HL-60/S4 treated with retinoic acid at 250 ng/mL for 4 days and 3 days (cell line): ENCODE data around the gene SCFD2.
"Not testable (repeated sequence)": the region's sequence is repeated elsewhere in the genome, so short reads cannot be mapped to it uniquely, and the experiment has no call there.

Experiments
- in situ Hi-C: fragments of 300-500 bp; cut with MboI; formaldehyde crosslinking; loops from 2 replicates; pipeline ENCODE4 v1.7.0; 2022; ENCODE audit warnings: low sequenced_read_pairs

The SCFD2 gene

DNA sequence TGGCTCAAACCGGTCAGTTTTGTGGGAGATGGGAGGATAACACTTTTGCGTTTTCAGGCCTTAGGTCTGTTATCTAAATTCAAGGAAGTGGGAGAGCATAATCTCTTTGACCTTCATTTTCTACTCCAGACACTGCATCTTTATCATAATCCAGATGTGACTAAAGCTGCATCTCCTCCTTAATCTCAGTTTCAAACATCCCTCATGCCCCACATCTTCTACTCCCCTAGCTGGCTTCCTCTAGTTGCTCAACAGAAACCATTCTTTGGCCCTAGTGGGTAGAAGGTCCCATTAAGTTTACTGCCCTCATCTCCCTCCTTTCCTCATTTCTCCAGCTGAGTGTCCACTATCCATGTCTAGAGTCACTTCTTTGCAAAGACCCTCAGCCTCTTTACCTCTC, 522.5 kb downstream of the SCFD2 start:
- in situ Hi-C loops = no loop called here

DNA sequence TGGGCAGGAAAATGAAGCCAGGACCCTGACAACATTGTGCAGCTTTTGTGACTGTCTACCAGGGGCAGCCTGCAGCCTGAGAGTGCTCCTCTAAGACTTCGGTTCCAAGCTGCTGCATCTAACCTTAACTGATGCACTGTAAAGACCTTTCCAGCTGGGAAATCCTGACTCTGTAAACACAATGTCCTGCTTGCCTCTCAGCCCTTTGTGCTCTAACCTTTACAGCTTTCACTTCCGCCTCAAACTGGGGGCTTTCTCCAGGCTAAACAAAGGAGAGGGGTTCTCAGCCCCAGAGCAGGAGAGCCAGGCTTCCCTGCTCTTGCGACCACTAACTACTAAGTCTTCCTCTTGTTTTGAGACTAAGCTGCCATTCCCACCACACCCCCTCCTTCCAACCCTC, 523.1 kb downstream of the SCFD2 start:
- in situ Hi-C loops = no loop called here

DNA sequence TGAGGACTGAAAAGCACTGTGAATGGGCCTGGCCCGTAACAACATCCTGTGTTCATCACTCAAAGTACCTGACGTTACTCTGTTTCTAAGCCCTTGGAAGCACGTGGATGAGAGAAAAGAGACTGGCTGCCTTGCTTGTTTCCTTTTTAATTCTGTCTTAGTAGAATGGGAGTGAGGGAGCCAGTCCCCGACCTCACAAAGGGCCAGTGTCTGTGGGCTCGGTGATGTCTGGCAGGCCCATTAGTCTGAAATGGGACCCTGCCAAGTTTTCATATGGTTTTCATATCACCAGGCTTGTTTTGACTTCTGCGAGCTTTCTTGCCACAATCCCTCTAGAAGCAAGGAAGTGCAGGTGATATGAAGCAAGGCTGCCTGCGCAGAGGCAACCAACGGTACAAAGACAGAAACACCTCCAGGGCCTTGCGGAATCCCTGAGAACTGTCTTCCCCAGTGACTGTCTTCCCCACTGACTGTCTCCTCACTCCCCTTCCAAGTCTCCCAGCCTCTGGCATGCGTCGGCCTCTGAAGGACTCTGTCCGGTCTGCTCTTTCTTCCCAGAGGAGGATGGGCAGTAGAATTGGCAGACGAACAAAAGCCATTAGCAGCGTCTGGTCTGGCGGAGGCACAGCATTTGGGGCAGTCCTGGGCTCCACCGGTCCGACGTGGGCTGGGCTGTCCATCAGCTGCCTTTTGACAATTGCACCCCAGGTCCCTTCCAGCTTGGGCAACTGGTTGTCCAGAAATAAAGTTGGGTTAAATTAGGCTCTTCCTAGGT, 524.0 kb downstream of the SCFD2 start:
- in situ Hi-C loops = no loop called here

- in situ Hi-C loops = no loop called here
Measured at GRCh38 chr4:52840531-52841370, 525.1 kb downstream of the SCFD2 start.

GRCh38 chr4:52838729-52839586, 526.9 kb downstream of the SCFD2 start:
- in situ Hi-C loops = no loop called here

- in situ Hi-C loops = no loop called here
Measured at GRCh38 chr4:52837716-52838558, 527.9 kb downstream of the SCFD2 start.

DNA sequence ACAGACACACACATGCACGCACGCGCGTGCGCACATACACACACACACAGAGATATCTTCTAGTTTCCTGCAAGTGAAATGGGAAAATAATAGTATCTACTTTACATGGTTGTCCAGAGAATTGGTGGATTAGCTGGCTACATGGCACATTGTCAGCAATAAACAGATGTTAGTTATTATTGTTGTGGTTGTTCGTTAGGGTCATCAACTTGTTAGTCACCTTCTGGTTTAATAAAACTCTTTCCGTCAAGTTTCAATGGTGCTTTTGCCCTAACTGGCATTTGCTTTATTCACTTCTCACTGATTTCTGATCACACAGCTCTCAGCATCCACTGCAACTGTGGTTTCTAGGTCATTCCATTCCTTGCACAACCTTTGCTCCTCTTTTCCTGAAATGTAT, 529.2 kb downstream of the SCFD2 start:
- in situ Hi-C loops = no loop called here

DNA sequence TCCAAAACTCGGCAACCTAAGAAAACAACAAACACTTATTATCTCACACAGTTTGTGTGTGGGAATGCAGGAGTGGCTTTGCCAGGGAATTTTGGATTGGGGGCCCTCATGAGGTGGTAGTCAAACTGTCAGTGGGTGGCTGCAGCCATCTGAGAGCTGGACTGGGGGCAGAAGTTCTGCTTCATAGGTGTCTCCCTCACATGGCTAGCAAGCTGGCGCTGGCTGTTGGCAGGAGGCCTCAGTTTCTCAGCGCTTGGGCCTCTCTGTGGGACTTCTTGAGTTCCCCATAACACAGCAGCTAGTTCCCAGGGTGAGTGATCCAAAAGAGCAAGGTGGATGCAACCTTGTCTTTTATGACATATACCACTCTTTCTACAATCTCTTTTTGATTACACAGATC, 529.7 kb downstream of the SCFD2 start:
- in situ Hi-C loops = no loop called here

- in situ Hi-C loops = not testable (repeated sequence)
Measured at GRCh38 chr4:52834641-52835456, 531.0 kb downstream of the SCFD2 start.

- in situ Hi-C loops = no loop called here
Measured at GRCh38 chr4:52833941-52834525, 531.8 kb downstream of the SCFD2 start.

- in situ Hi-C loops = no loop called here
Measured at GRCh38 chr4:52825460-52826090, 540.3 kb downstream of the SCFD2 start.

GRCh38 chr4:52824603-52825459, 541.0 kb downstream of the SCFD2 start:
- in situ Hi-C loops = no loop called here

DNA sequence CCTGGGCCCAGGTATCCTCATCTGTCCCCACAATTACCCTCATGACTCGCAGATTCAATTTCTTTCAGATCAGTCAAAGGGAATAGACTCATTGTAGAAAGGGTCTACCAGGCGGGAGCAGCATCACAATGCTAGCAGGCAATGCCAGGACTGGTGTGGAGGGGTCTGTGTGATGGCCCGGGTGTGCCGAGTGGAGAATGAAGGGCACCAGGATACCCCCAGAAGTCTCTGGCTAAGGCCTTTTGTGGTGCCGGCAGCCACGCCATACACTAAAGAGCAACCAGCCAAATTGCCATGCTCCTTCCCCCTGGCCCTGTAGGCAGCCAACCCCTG, 541.6 kb downstream of the SCFD2 start:
- in situ Hi-C loops = no loop called here

DNA sequence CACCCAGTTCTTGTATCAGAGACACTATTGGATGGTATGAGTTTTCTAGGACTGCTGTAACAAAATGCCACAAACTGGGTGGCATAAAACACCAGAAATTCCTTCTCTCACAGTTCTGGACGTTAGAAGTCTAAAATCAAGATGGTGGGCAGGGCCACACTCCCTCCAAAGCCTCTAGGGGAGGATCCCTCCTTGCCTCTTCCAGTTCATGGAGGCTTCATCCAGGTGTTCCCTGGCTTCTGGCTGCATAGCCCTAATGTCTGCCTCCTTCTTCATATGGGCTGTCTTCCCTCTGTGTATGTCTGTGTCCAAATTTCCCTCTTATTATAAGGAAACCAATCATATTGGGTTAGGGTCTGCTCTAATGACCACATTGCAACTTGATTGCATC, 542.2 kb downstream of the SCFD2 start:
- in situ Hi-C loops = no loop called here
